Suppressor macrophage (primary cell): ENCODE results near the gene ASTL.
A peak's percentile ranks its signal among the peaks of the same experiment; 100 is the strongest.
"Not testable (repeated sequence)": the region's sequence is repeated elsewhere in the genome, so short reads cannot be mapped to it uniquely, and the experiment has no call there.

Source experiments
- DNase-seq, 4 experiments: peaks; one replicate each; pipeline ENCODE4 v3.0.0-alpha.2; 2020 to 2022
- total RNA-seq, 17 experiments: gene quantifications; one replicate each; lab custom pipeline; 2026; ENCODE audit warnings: mixed read lengths in 6 of 17, inconsistent platforms in 3 of 17; lab: John Stamatoyannopoulos, UW

Gene ASTL
- 1.0 to 27.8 (median 5.9) reads per million in 17 experiments for total RNA-seq

DNA sequence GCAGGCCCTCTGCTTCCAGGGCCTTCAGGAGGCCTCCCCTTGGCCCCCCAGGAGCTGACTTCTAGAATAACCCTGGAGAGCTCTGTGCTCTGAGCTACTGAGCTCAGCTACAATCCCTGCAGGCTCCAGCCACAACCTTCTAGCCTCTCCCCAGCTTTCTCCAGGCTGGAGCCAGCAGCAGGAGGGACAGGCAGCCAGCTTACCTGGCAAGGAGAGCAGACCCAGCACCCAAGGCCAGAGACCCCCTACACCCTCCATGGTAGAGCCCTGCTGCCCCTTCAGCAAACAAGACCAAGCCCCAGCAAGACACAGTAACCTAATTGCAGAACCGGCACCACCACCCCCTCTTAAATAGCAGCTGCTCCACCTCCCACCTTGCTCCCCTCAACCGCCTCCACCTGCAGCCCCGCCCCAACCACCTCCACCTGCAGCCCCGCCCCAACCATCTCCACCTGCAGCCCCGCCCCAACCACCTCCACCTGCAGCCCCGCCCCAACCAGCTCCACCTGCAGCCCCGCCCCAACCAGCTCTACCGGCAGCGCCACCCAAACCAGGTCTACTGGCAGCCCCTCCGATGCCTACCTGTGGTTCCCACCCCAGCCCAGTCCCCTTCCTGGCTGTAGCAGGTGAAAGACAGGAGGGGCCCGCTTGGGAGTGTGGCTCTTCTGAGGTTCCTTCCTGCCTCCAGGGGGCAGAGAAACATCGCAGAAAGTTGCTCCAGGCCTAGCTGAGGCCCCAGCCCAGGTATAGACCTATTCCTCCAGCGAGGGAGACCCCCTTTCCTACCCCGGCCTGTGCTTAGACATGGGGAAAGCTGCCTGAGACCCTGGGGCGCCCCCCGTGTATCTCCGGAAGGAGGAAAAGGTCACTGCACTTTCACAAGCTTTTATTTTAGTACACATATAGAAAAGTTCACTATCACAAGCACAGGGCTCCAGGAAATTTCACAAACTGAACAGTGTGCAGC lies at the start of gene ASTL:
Gene ASTL (minus strand): TSS at position 324 of the 967 bp plus-strand sequence. CDS start 66 bp downstream, at position 258.
- peak; percentile 46 to 70 (median 60) for DNase-seq

- DNase-seq: no peak
Measured at GRCh38 chr2:96186562-96186961, 48.3 kb upstream of the ASTL start.

GRCh38 chr2:96185516-96185915 lies 47.2 kb upstream of the ASTL start:
- DNase-seq: no peak

GRCh38 chr2:96184989-96185388 lies 46.7 kb upstream of the ASTL start:
- DNase-seq: no peak

- no peak for DNase-seq
Measured at GRCh38 chr2:96184188-96184587, 45.9 kb upstream of the ASTL start.

GRCh38 chr2:96181529-96181928 lies 43.2 kb upstream of the ASTL start:
- DNase-seq: no peak

GRCh38 chr2:96180521-96180920 lies 42.2 kb upstream of the ASTL start:
- DNase-seq: no peak

GRCh38 chr2:96180002-96180401 lies 41.7 kb upstream of the ASTL start:
- no peak for DNase-seq

DNA sequence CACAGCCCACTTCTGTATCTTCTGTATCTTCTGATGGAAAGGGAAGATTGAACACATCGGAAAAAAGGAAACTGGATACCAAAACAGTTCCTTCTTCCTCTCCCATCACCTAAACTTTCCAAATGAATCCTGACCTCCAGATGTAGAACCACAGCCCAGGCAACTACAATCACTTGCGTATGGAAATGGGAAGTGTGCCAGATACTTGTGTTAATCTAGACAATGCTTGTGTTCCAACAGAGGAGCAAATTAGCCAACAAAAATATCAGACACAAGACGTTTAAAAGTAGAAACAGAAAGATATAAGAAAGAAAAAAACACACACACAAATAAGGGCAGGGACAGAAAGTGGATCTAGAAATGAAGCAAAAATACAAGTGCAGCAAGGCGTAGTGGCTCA lies 38.4 kb upstream of the ASTL start:
- no peak for DNase-seq

DNA sequence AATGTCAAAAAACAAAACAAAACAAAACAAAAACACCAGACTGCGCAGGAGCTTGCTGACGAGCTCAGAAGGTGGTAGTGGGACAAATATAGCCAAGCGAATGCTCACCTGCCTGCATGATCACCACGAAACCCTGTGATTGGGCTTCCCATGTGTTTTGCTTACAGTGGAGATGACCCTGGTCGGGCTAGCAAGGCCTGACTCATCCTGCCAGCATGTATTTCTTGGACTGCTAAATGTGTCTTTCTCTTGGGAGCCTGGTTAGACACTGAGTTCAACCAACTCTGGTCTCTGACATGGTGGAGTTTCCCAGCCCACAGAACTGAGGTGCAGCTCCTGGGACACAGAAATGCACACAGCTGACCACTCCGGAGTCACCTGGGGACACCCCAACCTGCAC lies 37.6 kb upstream of the ASTL start:
- no peak for DNase-seq

DNA sequence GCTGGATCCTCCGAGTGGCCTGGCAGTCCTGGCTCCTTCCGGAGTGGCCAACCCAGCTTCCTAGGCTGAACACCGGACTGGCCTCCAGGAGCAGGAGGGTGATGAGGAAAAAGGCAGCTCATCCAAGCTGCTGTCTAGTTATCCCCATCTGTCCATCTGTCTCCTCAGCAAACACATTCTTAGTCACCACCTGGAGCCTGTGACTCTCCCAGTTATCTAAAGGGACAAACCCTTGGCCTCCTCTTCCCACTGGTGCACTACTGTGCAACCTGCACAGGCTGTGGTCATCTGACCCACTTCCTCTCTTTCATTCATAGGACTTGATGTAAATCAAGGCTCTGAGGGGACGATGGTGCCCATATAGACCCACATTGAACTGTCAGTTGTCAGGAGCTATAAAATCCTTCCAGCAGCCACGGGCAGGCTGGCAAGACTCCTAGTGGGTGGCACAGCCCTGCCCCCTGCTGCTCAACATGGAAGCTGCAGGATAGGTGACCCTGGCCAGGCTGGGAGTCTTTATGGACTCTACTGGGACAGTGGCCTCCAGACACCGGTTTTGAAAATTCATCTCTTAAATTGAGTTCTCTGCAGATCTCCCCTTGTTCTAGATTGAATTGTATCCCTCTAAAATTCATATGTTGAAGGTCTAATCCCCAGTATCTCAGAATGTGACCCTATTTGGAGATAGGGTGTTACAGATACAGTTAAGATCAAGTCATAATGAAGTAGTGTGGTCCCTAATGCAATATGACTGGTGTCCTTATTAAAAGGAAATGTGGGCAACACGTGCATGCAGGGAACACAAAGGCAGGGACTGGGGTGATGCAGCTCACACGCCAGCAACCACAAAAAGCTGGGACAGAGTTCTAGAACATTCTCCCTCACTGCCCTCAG lies 36.2 kb upstream of the ASTL start:
- DNase-seq: peak; percentile 86 to 91 (median 90)

DNA sequence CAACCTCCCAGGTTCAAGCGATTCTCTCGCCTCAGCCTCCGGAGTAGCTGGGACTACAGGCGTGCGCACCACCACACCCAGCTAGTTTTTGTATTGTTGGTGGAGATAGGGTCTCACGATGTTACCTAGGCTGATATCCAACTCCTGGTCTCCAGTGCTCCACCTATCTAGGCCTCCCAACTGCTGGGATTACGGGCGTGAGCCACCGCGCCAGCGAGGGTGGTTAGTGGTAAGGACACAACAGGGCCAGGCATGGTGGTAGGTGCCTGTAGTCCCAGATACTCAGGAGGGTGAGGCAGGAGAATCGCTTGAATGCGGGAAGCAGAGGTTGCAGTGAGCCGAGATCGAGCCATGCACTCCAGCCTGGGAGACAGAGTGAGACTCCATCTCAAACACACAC lies 33.5 kb upstream of the ASTL start:
- no peak for DNase-seq

DNA sequence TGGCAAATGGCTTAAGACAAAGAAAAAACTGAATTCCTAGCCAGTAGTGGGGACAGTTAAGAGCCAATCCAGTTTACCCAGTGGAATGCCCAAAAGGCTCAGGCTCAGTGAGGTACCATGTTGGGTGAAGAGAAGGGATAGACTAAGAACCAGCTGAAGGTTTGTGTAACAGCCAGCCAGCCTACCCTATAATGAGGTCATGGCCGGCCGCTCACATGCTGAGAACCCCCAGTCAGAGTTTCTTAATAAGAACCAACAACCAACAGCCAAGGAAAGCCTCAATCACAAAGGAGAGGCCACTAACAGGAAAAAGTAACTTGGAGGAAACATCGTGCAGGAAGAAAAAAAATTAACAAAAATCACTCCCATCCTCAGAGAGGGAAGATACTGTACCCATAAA lies 32.3 kb upstream of the ASTL start:
- DNase-seq: peak; percentile 41 to 67 (median 63)

- no peak for DNase-seq
Measured at GRCh38 chr2:96169868-96170507, 31.7 kb upstream of the ASTL start.

GRCh38 chr2:96167407-96168013 lies 29.2 kb upstream of the ASTL start:
- DNase-seq: no peak

- no peak for DNase-seq
Measured at GRCh38 chr2:96164459-96165184, 26.3 kb upstream of the ASTL start.

- DNase-seq: no peak
Measured at GRCh38 chr2:96163768-96164429, 25.6 kb upstream of the ASTL start.

GRCh38 chr2:96163415-96163767 lies 25.1 kb upstream of the ASTL start:
- no peak for DNase-seq

DNA sequence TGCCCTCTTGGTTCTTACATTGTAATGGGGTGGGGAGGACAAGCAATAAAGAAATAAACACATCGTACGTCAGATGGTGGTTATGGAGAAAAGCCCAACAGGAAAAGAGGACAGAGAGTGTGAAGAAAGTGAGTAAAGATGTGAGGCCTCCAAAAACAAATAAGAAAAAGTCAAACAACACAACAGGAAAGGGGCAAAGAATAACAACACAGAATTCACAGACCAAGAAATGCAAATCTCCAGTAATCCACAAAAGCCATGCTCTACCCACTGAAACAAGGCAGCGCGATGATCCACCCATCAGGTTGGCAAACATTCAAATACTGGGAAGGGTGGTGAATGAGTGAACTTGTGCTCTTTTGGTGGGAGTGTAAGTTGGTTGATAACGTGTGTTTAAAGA lies 23.6 kb upstream of the ASTL start:
- no peak for DNase-seq

DNA sequence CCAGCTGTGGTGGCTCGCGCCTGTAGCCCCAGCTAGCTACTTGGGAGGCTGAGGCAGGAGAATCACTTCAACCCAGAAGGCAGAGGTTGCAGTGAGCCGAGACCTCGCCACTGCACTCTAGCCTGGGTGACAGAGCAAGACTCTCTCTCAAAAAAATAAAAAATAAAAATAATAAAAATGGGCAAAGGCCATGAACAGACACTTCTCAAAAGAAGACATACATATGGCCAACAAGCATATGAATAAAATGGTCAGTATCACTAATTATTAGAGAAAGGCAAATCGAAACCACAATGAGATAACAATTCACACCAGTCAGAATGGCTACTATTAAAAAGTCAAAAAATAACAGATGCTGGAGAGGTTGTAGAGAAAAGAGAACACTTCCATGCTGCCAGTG lies 22.1 kb upstream of the ASTL start:
- not testable (repeated sequence) for DNase-seq
